Raji (cell line): Measurements from ENCODE around the gene ZNF135.

Experiments used
- POLR2A ChIP-seq: IDR thresholded peaks from 2 replicates; pipeline ENCODE4 v1.6.1; 2011; ENCODE audit warnings: low read depth, low read length, control low read depth; ENCODE audit not compliant: insufficient read depth

ZNF135 gene

DNA sequence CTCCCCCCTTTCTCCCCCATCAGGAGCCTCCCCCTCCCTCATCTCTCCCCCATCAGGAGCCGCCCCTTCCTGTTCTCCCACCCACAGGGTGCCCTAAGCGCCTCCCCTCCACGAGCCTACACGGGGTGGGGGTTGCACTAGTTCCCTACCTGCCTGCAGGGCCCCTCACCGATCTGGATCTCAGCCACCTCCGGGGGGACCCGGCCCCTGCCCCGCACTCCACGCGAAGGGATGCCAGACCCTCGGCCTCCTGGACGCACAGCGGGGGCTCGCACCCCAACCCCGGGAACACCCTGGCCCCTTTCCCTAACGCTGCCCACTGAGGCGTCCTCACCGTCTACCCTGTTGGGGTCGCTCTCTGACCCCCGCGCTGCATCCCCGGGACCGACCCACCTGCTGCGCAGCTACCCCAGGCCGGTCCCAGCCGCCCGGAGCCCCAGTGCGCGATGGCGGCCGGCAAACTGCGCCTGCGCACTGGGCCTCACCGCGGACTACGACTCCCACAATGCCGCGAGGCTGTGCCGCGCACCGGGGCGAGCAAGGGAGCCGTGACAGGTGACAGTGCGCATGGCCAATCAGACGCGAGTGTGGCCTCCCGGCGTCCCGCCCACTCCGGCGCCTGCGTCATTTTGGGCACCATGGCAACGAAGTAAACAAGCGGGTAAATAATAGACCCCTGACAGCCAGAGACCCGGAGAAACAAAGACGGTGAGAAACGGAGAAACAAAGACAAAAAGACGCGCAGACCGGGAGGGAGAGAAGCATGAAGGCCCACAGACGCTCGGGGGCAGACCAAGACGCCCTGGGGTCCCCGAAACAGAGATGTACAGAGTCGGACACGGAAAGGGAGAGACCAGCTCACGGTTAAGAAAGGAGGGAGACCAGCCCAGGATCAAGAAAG is 38.9 kb downstream of the ZNF135 start, which contains the start of gene ZSCAN18:
TSS of gene ZSCAN18 (minus strand) at position 451 of the 901 bp plus-strand sequence. CDS start 7,964 bp downstream, outside the sequence.
- TF ChIP-seq POLR2A = no peak

DNA sequence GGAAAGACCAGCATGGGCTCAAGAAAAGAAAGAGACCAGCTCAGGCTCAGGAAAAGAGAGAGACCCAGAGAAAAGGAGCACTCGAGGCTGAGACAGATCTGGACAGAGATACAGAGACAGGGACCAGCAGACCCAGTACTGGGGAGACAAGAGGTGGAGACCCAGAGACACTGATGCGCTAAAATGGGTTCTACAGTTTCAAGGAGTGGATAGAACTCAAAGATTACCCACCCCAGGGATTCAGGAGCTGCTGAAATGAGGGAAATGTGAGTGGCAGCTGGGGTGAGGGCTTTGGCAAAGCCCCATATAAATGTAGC is 39.6 kb downstream of the ZNF135 start:
- no peak for TF ChIP-seq POLR2A

DNA sequence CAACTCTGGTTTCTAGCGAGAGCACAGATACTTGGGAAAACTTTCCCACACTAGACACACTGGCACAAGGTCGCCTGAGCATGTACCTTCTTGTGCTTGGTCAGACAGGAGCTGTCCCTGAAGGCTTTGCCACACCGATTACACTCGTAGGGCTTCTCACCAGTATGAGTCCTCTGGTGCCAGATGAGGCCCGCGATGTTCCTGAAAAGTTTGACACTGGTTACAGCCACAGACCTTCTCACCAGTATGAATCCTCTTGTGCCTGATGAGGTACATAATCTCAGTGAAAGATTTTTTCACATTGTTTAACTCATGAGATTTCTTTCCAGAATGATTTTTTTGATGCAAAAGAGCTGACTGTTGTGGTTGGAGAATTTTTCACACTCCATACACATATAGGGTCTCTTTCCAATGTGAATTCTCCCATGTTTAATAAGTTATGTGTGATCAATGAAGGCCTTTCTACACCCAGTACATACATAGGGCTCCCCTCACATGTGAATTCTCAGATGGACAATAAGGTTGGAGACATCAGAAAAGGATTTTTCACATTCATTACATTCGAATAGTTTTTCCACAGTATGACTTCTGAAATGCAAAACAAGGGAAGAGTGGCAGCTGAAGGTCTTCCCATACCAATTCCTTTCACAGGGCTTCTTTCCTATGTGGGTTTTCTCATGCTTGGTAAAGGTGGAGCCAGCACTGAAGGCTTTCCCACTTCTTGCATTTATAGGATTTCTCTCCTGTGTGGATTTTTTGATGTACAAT is 48.9 kb downstream of the ZNF135 start:
- TF ChIP-seq POLR2A = no peak

DNA sequence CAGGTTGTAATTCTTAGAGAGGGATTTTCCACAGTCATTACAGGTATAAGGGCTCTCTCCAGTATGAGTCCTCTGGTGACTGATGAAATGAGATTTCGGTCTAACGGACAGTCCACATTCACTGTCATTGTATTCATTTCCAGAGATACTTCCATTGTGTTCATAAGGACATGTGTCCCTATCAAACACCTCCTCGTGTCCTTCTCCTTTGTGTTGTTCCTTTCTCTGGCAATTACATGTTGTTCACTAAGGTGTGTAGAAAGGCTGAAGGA is 49.4 kb downstream of the ZNF135 start:
- TF ChIP-seq POLR2A = no peak

DNA sequence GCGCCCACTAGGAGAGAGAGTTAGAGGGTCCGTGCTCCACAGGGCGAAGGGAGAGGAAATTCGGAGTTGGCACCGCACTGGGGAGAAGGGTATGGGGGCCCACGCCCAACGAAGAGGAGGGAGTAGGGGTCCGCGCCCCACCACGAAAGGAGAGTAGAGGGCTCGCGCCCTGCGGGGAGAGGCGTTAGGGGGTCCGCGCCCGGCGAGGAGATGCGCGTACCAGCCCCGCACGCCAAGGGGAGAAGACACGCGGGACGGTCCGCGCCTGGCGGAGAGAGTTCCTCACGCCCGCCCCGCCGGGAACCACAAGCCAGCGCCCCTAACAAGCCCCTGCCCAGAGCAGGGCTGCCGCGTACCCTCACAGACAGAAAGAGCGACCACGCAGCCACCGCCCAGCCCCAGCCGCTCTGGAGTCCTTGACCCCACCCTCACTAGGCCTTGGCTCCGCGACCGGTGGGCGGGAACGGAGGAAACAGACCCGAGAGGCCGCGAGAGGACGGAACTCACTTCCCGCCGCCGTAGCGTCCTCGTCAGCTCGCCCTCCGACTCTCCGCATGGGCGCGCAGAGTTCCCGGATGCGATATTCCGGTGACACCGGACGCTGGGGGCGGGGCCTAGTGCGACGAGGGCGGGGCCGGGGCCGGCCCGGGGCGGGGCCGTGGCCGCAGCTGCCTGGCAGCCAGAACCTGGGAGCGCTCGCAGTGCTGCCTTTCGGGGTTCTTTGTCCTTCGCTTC is 58.9 kb downstream of the ZNF135 start:
- no peak for TF ChIP-seq POLR2A

DNA sequence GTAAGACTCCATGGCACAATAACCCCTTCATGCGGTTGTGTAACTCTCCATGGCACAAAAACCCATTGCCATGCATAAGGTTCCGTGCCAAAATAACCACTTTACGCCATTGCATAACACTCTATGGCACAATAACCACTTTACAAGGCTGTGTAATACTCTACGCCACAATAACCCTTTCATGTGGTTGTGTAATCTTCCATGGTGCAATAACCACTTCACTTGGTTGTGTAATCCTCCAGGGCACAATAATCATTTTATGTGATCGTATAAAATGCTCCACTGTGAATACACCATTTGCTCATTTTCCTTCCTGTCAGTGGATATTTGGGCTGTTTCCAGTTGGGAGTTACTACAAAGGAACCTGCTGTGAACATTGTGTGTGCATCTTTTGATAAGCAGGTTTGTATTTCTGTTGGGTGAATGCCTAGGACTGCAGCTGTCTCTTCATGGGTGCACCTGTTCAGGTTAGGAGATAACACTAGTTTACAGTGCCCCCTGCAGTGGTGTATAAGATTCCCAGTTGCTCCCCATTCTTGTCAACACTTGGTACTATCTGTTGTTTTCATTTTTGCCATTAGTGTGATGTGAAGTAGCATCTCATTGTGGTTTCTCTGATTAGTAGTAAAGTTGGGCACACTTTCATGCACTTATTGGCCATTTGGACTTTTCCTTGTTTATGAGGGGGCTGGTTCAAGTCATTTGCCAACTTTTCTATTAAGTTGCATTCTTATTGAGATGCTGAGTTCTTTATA is 60.1 kb downstream of the ZNF135 start:
- no peak for TF ChIP-seq POLR2A
